HepG2 (cell line): Measurements from ENCODE around the gene CADPS2. TPM values are rescaled to one million over a fixed set of nuclear protein-coding genes. Genes with fewer than 3 reads are reported as not detected.

Experiments
- ATAC-seq: fragments of 200-7000 bp; cut with Tn5 transposase; 3 replicates; pipeline ENCODE4 v1.9.1; 2020; ENCODE audit warnings: mild to moderate bottlenecking, moderate library complexity
- BruUV-seq: library from RNA; stranded (reverse); fragments of 400-500 nt; replicated peaks from 2 replicates; lab custom pipeline; 2021; lab: Mats Ljungman, UMichigan
- CTCF ChIA-PET: fragments of 300-600 bp; formaldehyde crosslinking; extraction: SDS; loops from one replicate; lab custom pipeline; 2021; ENCODE audit warnings: low total read pairs, inconsistent platforms, low intra/inter-chr PET ratio; lab: Yijun Ruan, JAX
- POLR2A ChIA-PET: fragments of 350-600 bp; sonication (Branson Sonifier 250); formaldehyde crosslinking; loops from one replicate; lab custom pipeline; 2020; ENCODE audit warnings: antibody characterized with exemption, inconsistent platforms; lab: Yijun Ruan, JAX
- DNase-seq: peaks from one replicate; pipeline ENCODE4 v3.0.0-alpha.2; 2015; ENCODE audit warnings: low spot score
- FAIRE-seq: peaks from 3 replicates; lab custom pipeline; 2011; peaks lifted over from hg19 to GRCh38; lab: Jason Lieb, UNC
- H2AFZ ChIP-seq: one replicate; pipeline ENCODE4 v1.6.1; 2011; ENCODE audit warnings: low read length, inconsistent platforms
- H3K27ac ChIP-seq: fragments of 300-600 bp; 3 replicates; pipeline ENCODE4 v1.8.0; 2011; ENCODE audit warnings: mixed run types, mild to moderate bottlenecking, mixed read lengths, low read length, inconsistent platforms; ENCODE audit not compliant: insufficient read depth; ENCODE audit errors: extremely low read length
- H3K27me3 ChIP-seq, 2 experiments: fragments of 200-600 bp in 1 of 2; 2 replicates in 1 of 2; 3 replicates in 1 of 2; pipeline versions ENCODE4 v1.6.0 to v1.8.0; 2011; ENCODE audit warnings: low read length in 2 of 2, mild to moderate bottlenecking in 2 of 2, moderate library complexity in 2 of 2, inconsistent platforms in 1 of 2; ENCODE audit not compliant: insufficient read depth in 2 of 2, control insufficient read depth in 1 of 2
- H3K36me3 ChIP-seq, 2 experiments: fragments of 200-600 bp in 1 of 2; replicated peaks in 1 of 2; 2 replicates in 1 of 2; 3 replicates in 1 of 2; pipeline versions ENCODE4 v1.5.1 to v1.8.0; 2011; ENCODE audit warnings: low read length in 2 of 2, inconsistent platforms in 1 of 2; ENCODE audit not compliant: insufficient read depth in 2 of 2, control insufficient read depth in 1 of 2
- H3K4me1 ChIP-seq: 2 replicates; pipeline ENCODE4 v1.5.1; 2012; ENCODE audit warnings: low read length, inconsistent platforms; ENCODE audit not compliant: insufficient read depth
- H3K4me2 ChIP-seq: 2 replicates; pipeline ENCODE4 v1.6.0; 2011; ENCODE audit warnings: low read depth, low read length, inconsistent platforms
- H3K4me3 ChIP-seq, 3 experiments: fragments of 200-600 bp in 1 of 3; sonication (generic), shearing (Covaris generic) in 1 of 3; replicated peaks in 1 of 3; 2 replicates each; pipeline ENCODE4 v1.5.1; 2011 to 2016; ENCODE audit warnings: low read length in 3 of 3, inconsistent platforms in 2 of 3, low read depth in 2 of 3, mild to moderate bottlenecking in 2 of 3, control low read depth in 1 of 3, mixed read lengths in 1 of 3; ENCODE audit not compliant: insufficient read depth in 1 of 3
- H3K79me2 ChIP-seq: one replicate; pipeline ENCODE4 v1.6.1; 2011; ENCODE audit warnings: low read length, inconsistent platforms; ENCODE audit not compliant: insufficient read depth
- H3K9ac ChIP-seq: 2 replicates; pipeline ENCODE4 v1.6.0; 2011; ENCODE audit warnings: mild to moderate bottlenecking, low read depth, low read length, inconsistent platforms; ENCODE audit not compliant: insufficient read depth
- H3K9me3 ChIP-seq: 2 replicates; pipeline ENCODE4 v1.5.1; 2012; ENCODE audit warnings: mild to moderate bottlenecking, low read length
- H4K20me1 ChIP-seq: 2 replicates; pipeline ENCODE4 v1.6.0; 2011; ENCODE audit warnings: inconsistent platforms, mild to moderate bottlenecking, low read length, moderate library complexity; ENCODE audit not compliant: insufficient read depth
- HNRNPK ChIP-seq: fragments of 200-400 bp; formaldehyde crosslinking; IDR thresholded peaks from 2 replicates; pipeline ENCODE4 v1.6.1; 2018; ENCODE audit warnings: low read length, low read depth, moderate library complexity, mild to moderate bottlenecking; ENCODE audit not compliant: poor library complexity, severe bottlenecking
- JDP2 ChIP-seq: sonication (generic); formaldehyde crosslinking; IDR thresholded peaks from 2 replicates; pipeline ENCODE4 v1.8.1; 2022; ENCODE audit warnings: missing genetic modification reagents, borderline replicate concordance
- KLF9 ChIP-seq: IDR thresholded peaks from 2 replicates; pipeline ENCODE4 v1.6.1; 2016; ENCODE audit warnings: low read depth
- POGZ ChIP-seq: sonication (generic); formaldehyde crosslinking; IDR thresholded peaks from 2 replicates; pipeline ENCODE4 v1.4.0; 2020; ENCODE audit warnings: mild to moderate bottlenecking, missing genetic modification reagents
- SMAD3 ChIP-seq: sonication (generic); formaldehyde crosslinking; IDR thresholded peaks from 2 replicates; pipeline ENCODE4 v1.4.0; 2020; ENCODE audit warnings: missing genetic modification reagents
- TBP ChIP-seq: sonication (generic); formaldehyde crosslinking; IDR thresholded peaks from 2 replicates; pipeline ENCODE4 v1.5.0; 2020; ENCODE audit warnings: missing genetic modification reagents
- ZMAT3 ChIP-seq: sonication (generic); formaldehyde crosslinking; conservative IDR thresholded peaks from 2 replicates; pipeline ENCODE4 v1.7.0; 2021; ENCODE audit warnings: missing genetic modification reagents
- ZNF207 ChIP-seq: fragments of 450-650 bp; IDR thresholded peaks from 2 replicates; pipeline ENCODE4 v1.6.1; 2016; ENCODE audit warnings: antibody characterized with exemption, borderline replicate concordance
- ZNF274 ChIP-seq: sonication (generic); formaldehyde crosslinking; IDR thresholded peaks from 2 replicates; pipeline ENCODE4 v1.5.1; 2020; ENCODE audit warnings: mild to moderate bottlenecking, missing genetic modification reagents
- ZNF350 ChIP-seq: sonication (generic); formaldehyde crosslinking; IDR thresholded peaks from 2 replicates; pipeline ENCODE4 v1.4.0; 2020; ENCODE audit warnings: mild to moderate bottlenecking, low read depth, missing genetic modification reagents, borderline replicate concordance
- ZNF556 ChIP-seq: sonication (generic); formaldehyde crosslinking; IDR thresholded peaks from 2 replicates; pipeline ENCODE4 v1.4.0; 2020; ENCODE audit warnings: mild to moderate bottlenecking, missing genetic modification reagents, borderline replicate concordance
- WGBS: methylation state at CpG from one replicate; pipeline ENCODE4 v1.1.6; 2017; ENCODE audit warnings: low lambda C conversion rate; 5-methylcytosine and 5-hydroxymethylcytosine counted together
- in situ Hi-C: cut with HindIII; loops from 2 replicates; pipeline ENCODE4 v1.10.0; 2017; ENCODE audit warnings: low pct_unique_long_range_greater_than_20kb; ENCODE audit not compliant: extremely low pct_ligation_motif_present
- intact Hi-C: fragments of 100-400 bp; cut with micrococcal nuclease; formaldehyde crosslinking; loops from one replicate; pipeline ENCODE4 v1.10.0; 2022; ENCODE audit not compliant: unreplicated experiment
- polyA plus RNA-seq, 8 experiments: library from polyadenylated mRNA; depleted of rRNA in 3 of 8; stranded (reverse) in 7 of 8; unstranded in 1 of 8; fragments of >200 nt; fragmentation: Illumina TruSeq in 4 of 8; extraction: Trizol in 4 of 8; gene quantifications; 2 replicates each; pipeline versions ENCODE4 v1.2.1 to v1.2.3, GENCODE V29; 2011 to 2016; ENCODE audit warnings: low read depth in 4 of 8, missing spikeins in 1 of 8, mixed read lengths in 1 of 8; ENCODE audit not compliant: insufficient read depth in 1 of 8
- total RNA-seq, 5 experiments: library from RNA; depleted of rRNA; stranded (reverse); fragments of >200 nt; fragmentation: Illumina TruSeq; extraction: Trizol; gene quantifications; 2 replicates each; pipeline ENCODE4 v1.2.3, GENCODE V29; 2016; ENCODE audit warnings: low read depth in 1 of 5
- TF ChIP-seq, protein P1 (sequence below): sonication (generic); formaldehyde crosslinking; IDR thresholded peaks from 2 replicates; pipeline ENCODE4 v1.4.0; 2020; ENCODE audit warnings: missing genetic modification reagents

CADPS2 gene
- total and polyA plus RNA-seq, 2 of the 13 experiments (the other 11 are each of a cell fraction or from before 2014, with no cell fraction given): 17.6 to 43.8 TPM

DNA sequence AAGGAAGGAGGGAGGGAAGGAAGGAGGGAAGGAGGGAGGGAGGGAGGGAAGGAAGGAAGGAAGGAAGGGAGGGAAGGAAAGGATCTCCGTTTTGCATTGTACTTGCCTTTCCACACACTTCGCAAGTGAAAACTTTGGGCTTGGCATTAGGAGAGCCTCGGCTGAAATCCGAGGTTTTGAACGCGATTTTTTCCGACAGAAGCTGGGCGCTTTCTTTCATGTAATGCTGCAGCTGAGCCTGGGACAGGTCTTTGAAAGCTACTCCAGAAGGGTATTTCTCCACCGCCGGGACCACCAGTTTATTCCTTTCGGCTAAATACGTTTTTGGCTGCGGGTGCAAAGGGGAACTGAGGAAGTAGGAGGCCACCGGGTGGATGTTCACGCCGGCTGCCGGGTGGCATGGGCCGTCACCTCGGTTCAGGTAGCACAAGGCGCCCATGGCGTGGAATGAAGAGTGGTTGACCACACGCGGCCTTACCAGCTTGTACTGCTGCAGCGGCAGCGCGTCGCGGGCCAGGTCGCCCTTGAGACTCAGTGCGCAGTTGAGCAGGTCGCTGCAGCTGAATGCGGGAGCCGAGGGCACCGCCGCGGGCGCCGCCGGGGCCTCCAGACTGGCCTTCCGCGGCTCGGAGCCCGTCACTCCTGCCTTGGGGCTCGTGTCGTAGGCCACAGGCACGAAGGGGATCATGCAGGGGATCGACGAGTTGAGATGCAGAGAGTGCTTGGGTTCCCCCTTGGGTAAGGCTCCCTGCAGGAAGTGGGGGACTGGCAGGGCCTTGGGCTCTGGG, 582.5 kb downstream of the CADPS2 start:
- peak overlapping the region; percentile 62; the same call in 1 of the 2 replicates for H3K4me2 ChIP-seq
- no peak overlapping the region for H3K9ac ChIP-seq
- no peaks in the 10 kb centered on the region for H3K79me2 ChIP-seq
- CTCF ChIA-PET: no interaction called here
- DNase-seq (no peak), FAIRE-seq (no peak), ATAC-seq (no peak)
- POLR2A ChIA-PET: no interaction called here
- no peak overlapping the region for H2AFZ ChIP-seq
- no peak overlapping the region for H3K27ac ChIP-seq
- H3K27me3 ChIP-seq: peaks cover 13 to 85% of the 10 kb centered on the region in 2 experiments
- no peaks in the 10 kb centered on the region for H3K36me3 ChIP-seq
- no peaks in the 10 kb centered on the region for H3K9me3 ChIP-seq
- intact Hi-C loops: loop anchor here (5.0 kb wide), 1 partner anchor 229 kb away; no protein-coding TSS in a partner anchor
- BruUV-seq: no TSS peak
- peak overlapping the region in 1 of 3 experiments; percentile 23; a peak in 1 of 6 replicates for H3K4me3 ChIP-seq
- WGBS: 54% methylated on average over 20 of the region's 48 CpGs
- peaks cover 15% of the 10 kb centered on the region for H3K4me1 ChIP-seq
- in situ Hi-C loops: no loop called here
- TF ChIP-seq HNRNPK (peak; percentile 22), ZNF274 (no peak)
- H4K20me1 ChIP-seq: no peaks in the 10 kb centered on the region

DNA sequence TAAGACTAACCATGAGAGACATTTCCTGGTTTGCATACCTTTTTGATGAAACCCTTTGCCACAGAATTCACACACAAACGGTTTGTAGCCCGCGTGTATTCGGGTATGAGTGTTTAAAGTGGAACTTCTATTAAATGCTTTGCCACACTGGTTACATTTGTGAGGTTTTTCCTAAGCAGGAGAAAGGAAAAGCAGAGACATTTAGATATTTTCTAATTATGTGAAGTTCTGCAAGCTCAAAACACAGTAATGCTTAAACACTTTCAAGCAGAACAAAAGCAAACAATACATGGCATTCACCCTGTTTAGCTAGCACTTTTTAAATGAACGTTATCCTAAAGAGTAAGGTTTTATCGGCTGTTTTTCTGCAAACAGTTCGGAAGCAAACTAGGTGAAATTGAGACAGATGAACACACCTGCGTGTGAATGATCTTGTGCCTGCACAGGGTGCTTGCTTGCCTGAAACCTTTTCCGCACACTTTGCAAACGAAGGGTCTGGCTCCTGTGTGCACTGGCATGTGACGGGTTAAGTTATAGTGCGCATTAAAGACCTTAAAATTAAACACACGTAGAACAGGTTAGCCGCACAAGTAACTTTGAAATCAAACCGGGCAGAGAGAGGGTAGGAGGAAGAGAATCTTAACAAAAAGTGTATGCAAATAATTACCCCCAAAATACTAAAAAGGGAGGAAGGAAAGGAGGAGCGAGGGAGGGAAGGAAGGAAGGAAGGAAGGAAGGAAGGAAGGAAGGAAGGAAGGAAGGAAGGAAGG, 583.3 kb downstream of the CADPS2 start:
- no peak for ATAC-seq
- in situ Hi-C loops: no loop called here
- no TSS peak for BruUV-seq
- no peak for DNase-seq
- Histone ChIP-seq H3K36me3 (no peaks in the 10 kb centered on the region), H3K9me3 (no peaks in the 10 kb centered on the region), H3K4me2 (no peak overlapping the region), H2AFZ (no peak overlapping the region), H3K27ac (no peak overlapping the region), H4K20me1 (no peaks in the 10 kb centered on the region), H3K4me3 (no peak overlapping the region), H3K9ac (no peak overlapping the region), H3K79me2 (no peaks in the 10 kb centered on the region), H3K4me1 (peaks cover 15% of the 10 kb centered on the region), H3K27me3 (peaks cover 13 to 85% of the 10 kb centered on the region in 2 experiments)
- TF ChIP-seq, protein P1, sequence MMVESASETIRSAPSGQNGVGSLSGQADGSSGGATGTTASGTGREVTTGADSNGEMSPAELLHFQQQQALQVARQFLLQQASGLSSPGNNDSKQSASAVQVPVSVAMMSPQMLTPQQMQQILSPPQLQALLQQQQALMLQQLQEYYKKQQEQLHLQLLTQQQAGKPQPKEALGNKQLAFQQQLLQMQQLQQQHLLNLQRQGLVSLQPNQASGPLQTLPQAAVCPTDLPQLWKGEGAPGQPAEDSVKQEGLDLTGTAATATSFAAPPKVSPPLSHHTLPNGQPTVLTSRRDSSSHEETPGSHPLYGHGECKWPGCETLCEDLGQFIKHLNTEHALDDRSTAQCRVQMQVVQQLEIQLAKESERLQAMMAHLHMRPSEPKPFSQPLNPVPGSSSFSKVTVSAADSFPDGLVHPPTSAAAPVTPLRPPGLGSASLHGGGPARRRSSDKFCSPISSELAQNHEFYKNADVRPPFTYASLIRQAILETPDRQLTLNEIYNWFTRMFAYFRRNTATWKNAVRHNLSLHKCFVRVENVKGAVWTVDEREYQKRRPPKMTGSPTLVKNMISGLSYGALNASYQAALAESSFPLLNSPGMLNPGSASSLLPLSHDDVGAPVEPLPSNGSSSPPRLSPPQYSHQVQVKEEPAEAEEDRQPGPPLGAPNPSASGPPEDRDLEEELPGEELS (CRISPR knock-in tag): no peak
- TF ChIP-seq ZNF350 (CRISPR knock-in tag): no peak
- TF ChIP-seq POGZ (CRISPR knock-in tag): no peak
- no peak for TF ChIP-seq ZNF207
- no peak for TF ChIP-seq ZMAT3 (CRISPR knock-in tag)
- TF ChIP-seq TBP (CRISPR knock-in tag): no peak
- no peak for TF ChIP-seq SMAD3
- TF ChIP-seq ZNF556 (CRISPR knock-in tag): no peak
- TF ChIP-seq KLF9 (CRISPR knock-in tag): no peak
- TF ChIP-seq JDP2 (CRISPR knock-in tag): no peak
- CTCF ChIA-PET: no interaction called here
- POLR2A ChIA-PET: no interaction called here
- no peak for FAIRE-seq
- 31% methylated on average over 16 of the region's 16 CpGs for WGBS
- intact Hi-C loops: loop anchor here (5.0 kb wide), 1 partner anchor 229 kb away; no protein-coding TSS in a partner anchor
